Measurements from ENCODE around the gene ZBTB7A.

ZBTB7A gene

DNA sequence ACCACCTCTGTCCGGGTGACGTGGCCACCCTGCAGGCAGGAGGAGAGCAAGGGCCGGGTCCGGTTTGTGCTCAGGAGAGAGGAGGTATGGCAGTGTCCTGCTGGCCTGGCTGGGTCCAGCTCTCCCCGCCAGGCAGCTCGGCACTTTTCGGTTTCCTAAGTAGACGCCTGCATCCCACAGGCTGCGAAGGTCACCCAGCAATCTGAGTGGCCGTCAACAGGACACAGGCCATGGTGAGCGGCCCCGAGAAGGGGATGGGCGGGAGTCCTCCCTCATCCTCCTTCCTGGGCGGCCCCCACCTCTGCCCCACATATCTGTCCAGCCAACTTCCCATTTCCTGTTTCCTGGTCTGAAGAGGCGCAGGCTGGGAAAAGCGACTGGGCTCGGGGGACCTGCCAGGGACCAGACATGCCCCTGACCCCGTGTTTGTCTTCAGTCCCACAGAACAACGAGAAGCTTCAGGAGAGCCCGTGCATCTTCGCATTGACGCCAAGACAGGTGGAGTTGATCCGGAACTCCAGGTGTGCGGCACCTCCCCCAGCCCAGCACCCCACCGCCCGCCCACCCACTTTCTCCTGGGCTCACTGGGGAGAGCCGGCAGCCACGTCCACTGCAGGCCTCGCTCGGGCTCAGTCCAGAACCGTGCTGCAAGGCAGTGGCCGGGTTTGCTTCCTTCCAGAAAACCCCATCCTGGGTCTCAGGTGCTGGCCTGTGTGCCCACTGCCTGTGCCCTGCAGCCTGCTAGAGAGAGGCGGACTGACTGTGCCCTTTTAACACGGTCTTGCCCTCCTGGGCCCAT lies 42.9 kb downstream of the ZBTB7A start:
- no peak for DNase-seq (ENCODE audit: extremely low spot score)
- ChIA-PET CTCF (no interaction called here), POLR2A (no interaction called here)
- no peak for TF ChIP-seq NFRKB (IDR thresholded peaks at IDR 0.05)
- no peak for TF ChIP-seq SP1 (IDR thresholded peaks at IDR 0.05)
- TF ChIP-seq FOXA1 (IDR thresholded peaks at IDR 0.05): no peak
- TF ChIP-seq LEF1 (IDR thresholded peaks at IDR 0.05; ENCODE audit: borderline replicate concordance): no peak
- TF ChIP-seq ELF4 (IDR thresholded peaks at IDR 0.05): no peak

GRCh38 chr19:4019578-4019977 lies 47.1 kb downstream of the ZBTB7A start:
- POLR2A ChIA-PET: no interaction called here
- DNase-seq (ENCODE audit: extremely low spot score): no peak
- TF ChIP-seq PKNOX1 (IDR thresholded peaks at IDR 0.05) (no peak), L3MBTL2 (conservative IDR thresholded peaks at IDR 0.05) (no peak), FOXM1 (IDR thresholded peaks at IDR 0.05; ENCODE audit: borderline replicate concordance) (no peak), ZNF384 (IDR thresholded peaks at IDR 0.05) (no peak), NFRKB (IDR thresholded peaks at IDR 0.05) (no peak), FOXA1 (IDR thresholded peaks at IDR 0.05) (no peak), LEF1 (IDR thresholded peaks at IDR 0.05; ENCODE audit: borderline replicate concordance) (no peak), FOXK2 (IDR thresholded peaks at IDR 0.05) (no peak), BHLHE40 (IDR thresholded peaks at IDR 0.05; ENCODE audit: borderline replicate concordance) (no peak), ARNT (IDR thresholded peaks at IDR 0.05) (no peak), CTBP1 (IDR thresholded peaks at IDR 0.05; ENCODE audit: borderline replicate concordance) (no peak), TARDBP (IDR thresholded peaks at IDR 0.05) (no peak), HDGF (IDR thresholded peaks at IDR 0.05; ENCODE audit: borderline replicate concordance) (no peak), SP1 (IDR thresholded peaks at IDR 0.05) (no peak)
- CTCF ChIA-PET: interaction anchor here (0.6 kb wide), 1 partner anchor 167 kb away, joined by 3 read pairs; no protein-coding TSS in a partner anchor

DNA sequence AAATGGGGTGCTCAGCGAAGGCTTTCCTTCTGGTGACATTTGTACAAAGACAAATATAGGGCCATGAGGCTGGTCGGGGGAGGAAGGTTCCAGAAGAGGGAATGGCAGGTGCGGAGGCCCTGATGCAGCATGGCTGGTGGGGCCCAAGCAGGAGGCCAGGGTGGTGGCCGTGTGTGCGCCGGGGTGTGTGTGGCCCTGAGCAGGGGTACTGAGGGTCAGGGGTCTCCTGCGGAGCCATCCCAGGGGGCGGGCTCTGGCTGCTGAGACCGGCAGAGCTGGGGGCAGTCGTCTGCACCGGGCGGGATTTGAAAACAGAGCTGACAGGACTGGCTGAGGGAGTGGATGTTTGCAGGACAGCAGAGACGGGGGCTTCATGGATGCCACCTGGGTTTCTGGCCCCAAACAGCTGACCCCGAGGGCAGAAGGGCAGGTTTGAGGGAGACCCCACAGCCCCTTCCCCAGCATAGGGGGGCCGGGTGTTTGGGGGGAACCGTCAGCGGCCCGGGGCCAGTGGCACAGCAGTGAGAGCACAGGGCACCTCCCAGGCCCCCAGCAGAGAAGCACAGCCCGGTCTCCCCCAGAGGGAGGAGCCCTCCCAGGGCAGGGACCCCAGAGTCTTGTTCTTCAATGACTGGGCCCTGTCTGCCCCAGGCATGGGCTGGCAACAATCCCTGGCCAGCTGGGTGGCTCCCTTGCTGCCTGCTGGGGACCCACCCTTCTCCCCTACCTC lies 47.8 kb downstream of the ZBTB7A start:
- CTCF ChIA-PET: no interaction called here
- no peak for TF ChIP-seq SP1 (IDR thresholded peaks at IDR 0.05)
- TF ChIP-seq TARDBP (IDR thresholded peaks at IDR 0.05): no peak
- no peak for TF ChIP-seq NFRKB (IDR thresholded peaks at IDR 0.05)
- TF ChIP-seq SUZ12 (IDR thresholded peaks at IDR 0.05): no peak
- TF ChIP-seq FOXK2 (IDR thresholded peaks at IDR 0.05): no peak
- no peak for TF ChIP-seq L3MBTL2 (conservative IDR thresholded peaks at IDR 0.05)
- no peak for TF ChIP-seq ARNT (IDR thresholded peaks at IDR 0.05)
- TF ChIP-seq ELF4 (IDR thresholded peaks at IDR 0.05): no peak
- no peak for TF ChIP-seq LEF1 (IDR thresholded peaks at IDR 0.05; ENCODE audit: borderline replicate concordance)
- TF ChIP-seq PKNOX1 (IDR thresholded peaks at IDR 0.05): no peak
- no peak for TF ChIP-seq HDGF (IDR thresholded peaks at IDR 0.05; ENCODE audit: borderline replicate concordance)
- TF ChIP-seq FOXA1 (IDR thresholded peaks at IDR 0.05): no peak
- TF ChIP-seq ZNF384 (IDR thresholded peaks at IDR 0.05): no peak
- POLR2A ChIA-PET: no interaction called here
- DNase-seq (ENCODE audit: extremely low spot score): no peak

DNA sequence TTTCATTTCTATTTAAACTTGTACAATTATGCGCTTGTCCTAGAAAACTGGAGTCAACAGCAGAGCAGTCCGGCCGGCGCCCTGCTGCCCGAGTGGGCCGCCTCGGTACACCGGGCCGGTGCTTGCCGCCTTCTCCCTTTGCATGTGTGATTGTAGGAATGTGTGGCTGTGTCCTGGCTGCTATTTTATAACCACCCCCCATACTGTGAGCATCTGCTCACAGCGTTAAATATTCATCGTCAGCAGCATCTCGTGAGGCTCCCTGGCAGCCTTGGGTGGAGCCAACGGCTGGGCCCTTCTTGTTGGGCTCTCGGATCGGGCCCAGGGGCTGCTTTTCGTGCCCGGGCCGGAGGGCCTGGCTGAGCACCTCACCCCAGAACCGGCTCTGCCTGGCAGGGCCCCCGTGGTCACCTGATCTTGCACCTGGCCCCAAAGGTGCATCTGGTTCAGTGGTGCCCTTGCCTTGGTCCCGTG lies 48.5 kb downstream of the ZBTB7A start:
- ChIA-PET POLR2A (interaction anchor here (1.3 kb wide), 1 partner anchor 11 kb away, joined by 4 read pairs; the partner anchor contains the start of gene PIAS4), CTCF (no interaction called here)
- no peak for TF ChIP-seq ARNT (IDR thresholded peaks at IDR 0.05)
- TF ChIP-seq ZNF384 (IDR thresholded peaks at IDR 0.05): no peak
- no peak for TF ChIP-seq CTBP1 (IDR thresholded peaks at IDR 0.05; ENCODE audit: borderline replicate concordance)
- TF ChIP-seq SP1 (IDR thresholded peaks at IDR 0.05): no peak
- no peak for TF ChIP-seq LEF1 (IDR thresholded peaks at IDR 0.05; ENCODE audit: borderline replicate concordance)
- no peak for TF ChIP-seq NFRKB (IDR thresholded peaks at IDR 0.05)
- TF ChIP-seq PKNOX1 (IDR thresholded peaks at IDR 0.05): no peak
- TF ChIP-seq FOXK2 (IDR thresholded peaks at IDR 0.05): no peak
- TF ChIP-seq FOXA1 (IDR thresholded peaks at IDR 0.05): no peak
- no peak for TF ChIP-seq HDGF (IDR thresholded peaks at IDR 0.05; ENCODE audit: borderline replicate concordance)
- no peak for DNase-seq (ENCODE audit: extremely low spot score)

DNA sequence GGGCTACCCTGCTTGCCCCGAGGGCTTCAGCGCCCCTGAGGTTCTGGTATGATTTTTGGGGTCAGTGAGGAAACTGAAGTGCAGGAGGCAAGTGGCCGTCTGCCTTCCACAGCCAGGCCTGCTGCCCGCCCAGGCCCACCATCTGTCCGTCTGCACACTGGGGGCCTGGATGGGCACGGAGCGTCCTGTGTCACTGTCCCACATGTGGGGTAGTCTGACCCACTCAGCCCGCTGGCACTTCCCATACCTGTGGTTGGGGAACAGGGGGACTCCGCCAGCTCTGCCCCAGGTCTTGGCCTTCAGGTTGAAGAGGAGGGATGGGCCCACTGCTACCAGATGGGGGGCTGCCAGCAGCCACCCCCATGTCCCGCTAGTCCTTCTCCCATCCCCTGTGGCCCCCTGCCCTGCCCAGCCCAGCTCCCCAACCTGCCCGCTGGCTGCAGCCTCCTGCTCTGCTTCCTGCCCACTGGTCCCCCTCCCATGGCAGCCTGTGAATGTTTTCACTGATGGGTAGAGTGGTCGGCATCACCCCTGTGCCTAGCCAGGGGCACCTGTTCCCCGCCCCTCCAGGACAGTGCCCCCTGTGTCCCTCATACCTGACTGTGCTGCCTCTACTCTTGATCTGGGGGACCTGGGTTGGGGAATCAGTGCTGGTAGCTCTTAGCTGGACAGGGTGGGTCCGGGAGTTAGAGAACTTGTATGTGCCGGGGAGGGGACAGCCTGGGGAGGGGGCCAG lies 49.6 kb downstream of the ZBTB7A start:
- ChIA-PET CTCF (no interaction called here), POLR2A (interaction anchor here (0.9 to 1.3 kb wide), 2 partner anchors 10 to 31 kb away, joined by 3 to 4 read pairs; partner anchors contain the start of genes EEF2 and PIAS4)
- TF ChIP-seq TARDBP (IDR thresholded peaks at IDR 0.05): no peak
- no peak for TF ChIP-seq ZNF384 (IDR thresholded peaks at IDR 0.05)
- no peak for TF ChIP-seq FOXA1 (IDR thresholded peaks at IDR 0.05)
- TF ChIP-seq SUZ12 (IDR thresholded peaks at IDR 0.05): no peak
- TF ChIP-seq LEF1 (IDR thresholded peaks at IDR 0.05; ENCODE audit: borderline replicate concordance): no peak
- TF ChIP-seq BHLHE40 (IDR thresholded peaks at IDR 0.05; ENCODE audit: borderline replicate concordance): no peak
- no peak for TF ChIP-seq ELF4 (IDR thresholded peaks at IDR 0.05)
- TF ChIP-seq CTBP1 (IDR thresholded peaks at IDR 0.05; ENCODE audit: borderline replicate concordance): no peak
- TF ChIP-seq FOXM1 (IDR thresholded peaks at IDR 0.05; ENCODE audit: borderline replicate concordance): no peak
- DNase-seq (ENCODE audit: extremely low spot score): no peak

Measured in HEK293T (cell line).